ENCODE measurements around the gene GOLPH3. TPM values are rescaled to one million over a fixed set of nuclear protein-coding genes. Genes with fewer than 3 reads are reported as not detected.
A peak's percentile ranks its signal among the peaks of the same experiment; 100 is the strongest.
"Not testable (repeated sequence)": the region's sequence is repeated elsewhere in the genome, so short reads cannot be mapped to it uniquely, and the experiment has no call there.

Gene GOLPH3
- total and polyA plus RNA-seq, 3 experiments from 2014 or later = 105 to 110 (median 109) TPM

DNA sequence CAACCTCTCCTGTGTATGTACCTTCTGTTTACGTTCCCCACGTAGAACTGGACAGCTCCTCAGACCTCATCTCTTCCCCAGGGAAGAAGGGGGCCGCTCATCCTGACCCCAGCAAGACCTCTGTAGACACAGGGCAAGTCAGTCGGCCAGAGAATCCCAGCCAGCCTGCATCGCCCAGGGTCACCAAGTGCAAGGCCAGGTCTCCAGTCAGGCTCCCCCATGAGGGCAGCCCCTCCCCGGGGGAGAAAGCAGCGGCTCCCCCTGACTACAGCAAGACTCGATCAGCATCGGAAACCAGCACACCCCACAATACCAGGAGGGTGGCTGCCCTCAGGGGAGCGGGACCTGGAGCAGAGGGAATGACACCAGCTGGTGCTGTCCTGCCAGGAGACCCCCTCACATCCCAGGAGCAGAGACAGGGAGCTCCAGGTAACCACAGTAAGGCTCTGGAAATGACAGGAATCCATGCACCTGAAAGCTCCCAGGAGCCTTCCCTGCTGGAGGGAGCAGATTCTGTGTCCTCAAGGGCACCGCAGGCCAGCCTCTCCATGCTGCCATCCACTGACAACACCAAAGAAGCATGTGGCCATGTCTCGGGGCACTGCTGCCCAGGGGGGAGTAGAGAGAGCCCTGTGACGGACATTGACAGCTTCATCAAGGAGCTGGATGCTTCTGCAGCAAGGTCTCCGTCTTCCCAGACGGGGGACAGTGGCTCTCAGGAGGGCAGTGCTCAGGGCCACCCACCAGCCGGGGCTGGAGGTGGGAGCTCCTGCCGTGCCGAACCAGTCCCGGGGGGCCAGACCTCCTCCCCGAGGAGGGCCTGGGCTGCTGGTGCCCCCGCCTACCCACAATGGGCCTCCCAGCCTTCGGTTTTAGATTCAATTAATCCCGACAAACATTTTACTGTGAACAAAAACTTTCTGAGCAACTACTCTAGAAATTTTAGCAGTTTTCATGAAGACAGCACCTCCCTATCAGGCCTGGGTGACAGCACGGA lies 86.7 kb downstream of the GOLPH3 start:
- Histone ChIP-seq H3K9me3 (ENCODE audit: low read length) (no peaks in the 10 kb centered on the region), H3K4me3 (ENCODE audit: low read length) (no peak overlapping the region), H3K36me3 (ENCODE audit: insufficient read depth, low read length) (no peaks in the 10 kb centered on the region), H3K27ac (ENCODE audit: low read depth, low read length) (no peak overlapping the region), H3K27me3 (ENCODE audit: insufficient read depth, low read length, poor library complexity, severe bottlenecking) (no peaks in the 10 kb centered on the region), H3K4me1 (ENCODE audit: insufficient read depth, low read length) (no peaks in the 10 kb centered on the region)
- H3K4me3 Mint-ChIP-seq = no peak overlapping the region
- DNase-seq = no peak
- POLR2A ChIA-PET = no interaction called here
- H3K4me1 Mint-ChIP-seq = no peaks in the 10 kb centered on the region
- no peak overlapping the region for H3K27ac Mint-ChIP-seq
- no peaks in the 10 kb centered on the region for H3K27me3 Mint-ChIP-seq
- CTCF ChIA-PET = interaction anchor here (1.0 kb wide), 1 partner anchor 10 kb away, joined by 4 read pairs; no protein-coding TSS in a partner anchor
- H3K36me3 Mint-ChIP-seq = no peaks in the 10 kb centered on the region
- no peaks in the 10 kb centered on the region for H3K9me3 Mint-ChIP-seq

DNA sequence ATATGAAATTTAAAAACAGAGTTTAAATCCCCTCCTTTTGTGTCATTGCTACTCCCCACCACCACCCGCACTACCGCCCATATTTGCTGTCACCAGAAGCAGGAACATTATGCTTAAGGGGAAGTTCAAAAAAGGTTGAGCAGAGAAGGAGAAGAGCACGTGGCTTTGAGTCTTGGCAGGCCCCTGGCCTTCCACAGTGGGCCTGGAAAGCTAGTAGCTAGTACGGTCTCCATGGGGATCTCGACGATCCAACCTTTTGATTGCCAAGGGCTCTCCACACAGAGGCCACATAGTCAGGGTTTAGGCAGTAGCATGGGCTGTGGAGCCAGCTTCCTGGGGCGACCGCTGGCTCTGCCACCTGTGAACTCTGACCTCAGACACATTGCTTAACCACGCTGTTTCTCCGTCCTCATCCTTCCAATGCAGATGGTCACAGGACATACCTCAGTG lies 90.1 kb downstream of the GOLPH3 start:
- Mint-ChIP-seq H3K36me3 (no peaks in the 10 kb centered on the region), H3K27ac (peak overlapping the region in 1 of 8 donors; percentile 43), H3K4me1 (no peaks in the 10 kb centered on the region), H3K9me3 (peaks cover 0 to 3% (median 0%) of the 10 kb centered on the region in 5 donors), H3K4me3 (no peak overlapping the region), H3K27me3 (no peaks in the 10 kb centered on the region)
- no peaks in the 10 kb centered on the region for H3K36me3 ChIP-seq (ENCODE audit: insufficient read depth, low read length)
- no peak overlapping the region for H3K27ac ChIP-seq (ENCODE audit: low read depth, low read length)
- no peaks in the 10 kb centered on the region for H3K4me1 ChIP-seq (ENCODE audit: insufficient read depth, low read length)
- POLR2A ChIA-PET = no interaction called here
- no peak overlapping the region for H3K4me3 ChIP-seq (ENCODE audit: low read length)
- H3K9me3 ChIP-seq (ENCODE audit: low read length) = no peaks in the 10 kb centered on the region
- CTCF ChIA-PET = interaction anchor here (1.6 to 2.3 kb wide), 2 partner anchors 7 to 9 kb away, joined by 6 to 8 read pairs; no protein-coding TSS in a partner anchor
- DNase-seq = no peak
- no peaks in the 10 kb centered on the region for H3K27me3 ChIP-seq (ENCODE audit: insufficient read depth, low read length, poor library complexity, severe bottlenecking)

DNA sequence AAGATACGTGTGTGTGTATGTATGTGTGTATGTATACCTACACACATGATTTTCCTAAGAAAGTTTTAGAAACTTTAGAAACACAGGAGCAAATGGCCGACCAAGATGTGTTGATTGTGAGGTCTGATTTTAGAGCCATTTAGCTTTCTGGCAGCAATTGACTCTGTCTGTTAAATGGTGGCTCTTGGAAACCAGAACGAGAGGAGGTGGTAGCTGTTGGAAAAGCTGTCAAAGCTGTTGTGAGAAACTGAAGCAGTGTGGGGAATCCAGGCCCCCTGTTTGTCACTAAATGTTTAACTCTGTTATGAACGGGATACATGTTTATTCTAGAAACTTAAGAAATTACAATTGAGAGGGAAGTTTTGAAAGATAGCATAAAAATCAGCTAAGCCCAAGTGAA lies 91.4 kb downstream of the GOLPH3 start:
- no peak for DNase-seq
- H3K4me3 ChIP-seq (ENCODE audit: low read length) = no peak overlapping the region
- no peaks in the 10 kb centered on the region for H3K4me1 Mint-ChIP-seq
- CTCF ChIA-PET = no interaction called here
- H3K27me3 ChIP-seq (ENCODE audit: insufficient read depth, low read length, poor library complexity, severe bottlenecking) = no peaks in the 10 kb centered on the region
- no peaks in the 10 kb centered on the region for H3K36me3 ChIP-seq (ENCODE audit: insufficient read depth, low read length)
- no peak overlapping the region for H3K27ac ChIP-seq (ENCODE audit: low read depth, low read length)
- no peaks in the 10 kb centered on the region for H3K4me1 ChIP-seq (ENCODE audit: insufficient read depth, low read length)
- H3K27me3 Mint-ChIP-seq = peaks cover 3 to 4% of the 10 kb centered on the region in 2 donors
- no peak overlapping the region for H3K27ac Mint-ChIP-seq
- no peak overlapping the region for H3K4me3 Mint-ChIP-seq
- peaks cover 0 to 3% (median 0%) of the 10 kb centered on the region in 5 donors for H3K9me3 Mint-ChIP-seq
- no peaks in the 10 kb centered on the region for H3K9me3 ChIP-seq (ENCODE audit: low read length)
- H3K36me3 Mint-ChIP-seq = no peaks in the 10 kb centered on the region
- POLR2A ChIA-PET = no interaction called here

DNA sequence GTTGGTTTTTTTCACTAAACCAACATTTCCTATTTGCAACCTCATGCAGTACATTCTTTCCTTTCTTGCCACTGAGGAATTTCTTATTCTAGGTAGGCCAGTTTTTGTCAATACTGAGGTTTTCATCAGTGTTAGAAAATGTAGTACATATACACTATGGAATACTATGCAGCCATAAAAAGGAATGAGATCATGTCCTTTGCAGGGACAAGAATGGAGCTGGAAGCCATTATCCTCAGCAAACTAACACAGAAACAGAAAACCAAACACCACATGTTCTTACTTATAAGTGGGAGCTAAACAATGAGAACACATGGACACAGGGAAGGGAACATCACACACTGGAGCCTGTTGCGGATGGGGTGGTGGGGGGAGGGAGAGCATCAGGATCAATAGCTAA lies 93.6 kb downstream of the GOLPH3 start:
- H3K4me1 Mint-ChIP-seq; H3K4me3 ChIP-seq (ENCODE audit: low read length); H3K4me3 Mint-ChIP-seq; H3K27ac Mint-ChIP-seq; POLR2A ChIA-PET; H3K36me3 Mint-ChIP-seq; H3K27me3 ChIP-seq (ENCODE audit: insufficient read depth, low read length, poor library complexity, severe bottlenecking); H3K9me3 Mint-ChIP-seq; H3K4me1 ChIP-seq (ENCODE audit: insufficient read depth, low read length); H3K27ac ChIP-seq (ENCODE audit: low read depth, low read length); DNase-seq; H3K9me3 ChIP-seq (ENCODE audit: low read length); H3K27me3 Mint-ChIP-seq; H3K36me3 ChIP-seq (ENCODE audit: insufficient read depth, low read length); CTCF ChIA-PET: not testable (repeated sequence)

DNA sequence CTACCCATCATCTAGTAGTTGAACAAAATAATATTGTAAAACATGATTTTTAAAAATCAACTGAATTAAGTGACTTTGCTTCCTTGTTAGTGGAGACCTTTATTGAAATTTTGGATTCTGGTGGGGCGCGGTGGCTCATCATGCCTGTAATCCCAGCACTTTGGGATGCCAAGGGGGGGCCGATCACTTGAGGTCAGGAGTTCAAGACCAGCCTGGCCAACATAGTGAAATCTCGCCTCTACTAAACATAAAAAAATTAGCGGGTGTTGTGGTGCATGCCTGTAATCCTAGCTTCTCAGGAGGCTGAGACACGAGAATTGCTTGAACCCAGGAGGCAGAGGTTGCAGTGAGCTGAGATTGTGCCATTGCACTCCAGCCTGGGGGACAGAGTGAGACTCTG lies 95.3 kb downstream of the GOLPH3 start:
- CTCF ChIA-PET = not testable (repeated sequence)

DNA sequence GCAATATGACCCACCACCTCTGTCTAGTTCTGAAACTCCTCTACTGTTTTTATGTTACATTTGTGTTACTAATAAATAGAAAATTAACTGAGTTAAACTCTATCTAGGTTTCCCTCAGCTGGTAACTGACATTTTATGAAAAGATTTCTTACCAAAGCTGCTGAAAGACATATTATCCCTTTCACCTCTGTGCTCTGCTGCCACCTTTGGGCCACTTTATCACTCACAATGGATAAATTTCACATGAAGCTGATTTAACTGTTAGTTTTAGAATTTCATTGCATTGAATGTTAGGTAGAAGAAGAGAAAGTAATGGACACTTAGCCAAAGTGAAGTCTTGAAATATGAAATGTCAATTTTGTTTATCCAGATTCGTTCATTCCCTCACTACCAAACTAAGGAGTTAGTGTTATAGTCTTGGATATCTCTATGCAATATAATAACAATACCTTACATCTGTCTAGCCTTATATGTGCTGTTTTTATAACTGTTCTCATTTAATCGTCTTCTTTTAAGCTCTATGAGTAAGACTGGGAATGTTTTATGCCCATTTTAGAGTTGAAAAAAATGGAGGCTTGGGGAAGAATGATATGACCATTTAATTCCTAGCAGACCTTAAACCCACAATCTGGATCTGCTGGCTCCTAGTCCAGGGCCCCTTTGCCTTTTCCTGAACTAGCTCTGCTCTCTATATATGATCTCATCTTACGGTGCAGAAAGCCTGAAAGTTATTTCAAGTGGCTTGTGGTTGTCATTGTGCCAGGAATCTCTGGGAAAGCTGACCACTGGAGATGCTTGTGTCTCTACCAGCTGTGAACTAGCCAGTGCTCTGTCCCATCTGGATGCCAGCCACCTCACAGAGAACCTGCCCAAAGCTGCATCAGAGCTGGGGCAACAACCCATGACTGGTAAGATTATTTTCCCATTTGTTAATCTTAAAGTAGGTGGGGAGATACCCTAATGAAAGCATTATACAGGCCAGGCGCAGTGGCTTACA lies 97.1 kb downstream of the GOLPH3 start:
- POLR2A ChIA-PET = no interaction called here

More for the DNA sequence above, 95.3 kb downstream of the GOLPH3 start:
- H3K9me3 ChIP-seq (ENCODE audit: low read length); H3K36me3 ChIP-seq (ENCODE audit: insufficient read depth, low read length); H3K4me3 ChIP-seq (ENCODE audit: low read length); H3K4me3 Mint-ChIP-seq; H3K4me1 Mint-ChIP-seq; POLR2A ChIA-PET; H3K4me1 ChIP-seq (ENCODE audit: insufficient read depth, low read length); DNase-seq; H3K36me3 Mint-ChIP-seq; H3K27ac ChIP-seq (ENCODE audit: low read depth, low read length); H3K27me3 Mint-ChIP-seq; H3K27me3 ChIP-seq (ENCODE audit: insufficient read depth, low read length, poor library complexity, severe bottlenecking); H3K27ac Mint-ChIP-seq; H3K9me3 Mint-ChIP-seq: not testable (repeated sequence)

More for the DNA sequence above, 97.1 kb downstream of the GOLPH3 start:
- no peaks in the 10 kb centered on the region for H3K27me3 ChIP-seq (ENCODE audit: insufficient read depth, low read length, poor library complexity, severe bottlenecking)
- Mint-ChIP-seq H3K4me1 (no peaks in the 10 kb centered on the region), H3K36me3 (no peaks in the 10 kb centered on the region), H3K27ac (no peak overlapping the region), H3K9me3 (peaks cover 0 to 3% (median 0%) of the 10 kb centered on the region in 5 donors), H3K4me3 (no peak overlapping the region), H3K27me3 (peaks cover 4 to 6% of the 10 kb centered on the region in 2 donors)
- CTCF ChIA-PET = interaction anchor here (0.8 to 1.9 kb wide), 8 partner anchors 8 to 545 kb away, joined by 3 to 6 read pairs (median 4); partner anchors contain the start of genes C5orf22 and DROSHA
- no peak overlapping the region for H3K4me3 ChIP-seq (ENCODE audit: low read length)
- peak in 1 of 5 donors; percentile 37 for DNase-seq
- no peaks in the 10 kb centered on the region for H3K36me3 ChIP-seq (ENCODE audit: insufficient read depth, low read length)
- H3K27ac ChIP-seq (ENCODE audit: low read depth, low read length) = no peak overlapping the region
- no peaks in the 10 kb centered on the region for H3K9me3 ChIP-seq (ENCODE audit: low read length)
- H3K4me1 ChIP-seq (ENCODE audit: insufficient read depth, low read length) = no peaks in the 10 kb centered on the region
